CD4-positive, CD25-positive, alpha-beta regulatory T cell (primary cell): ENCODE results near the gene MCOLN2. TPM values are rescaled to one million over a fixed set of nuclear protein-coding genes. Genes with fewer than 3 reads are reported as not detected.
"Not testable (repeated sequence)": the region's sequence is repeated elsewhere in the genome, so short reads cannot be mapped to it uniquely, and the experiment has no call there.

Experiments used
- ATAC-seq, 2 donors: fragments of 150-1000 bp; cut with Tn5 transposase; one replicate each; pipeline ENCODE4 v1.10.0; 2021; ENCODE audit warnings: low read depth in 2 of 2, moderate number of reproducible peaks in 2 of 2, moderate library complexity in 1 of 2
- DNase-seq, 3 donors: peaks; one replicate each; pipeline versions ENCODE4 v3.0.0 to v3.0.0-alpha.2; 2012 to 2022; ENCODE audit warnings: mixed read lengths in 1 of 3
- H3K27ac ChIP-seq: one replicate; pipeline ENCODE4 v1.7.0; 2013; ENCODE audit warnings: mild to moderate bottlenecking, low read length; ENCODE audit not compliant: insufficient read depth, poor library complexity, severe bottlenecking
- H3K27me3 ChIP-seq: one replicate; pipeline ENCODE4 v1.7.0; 2013; ENCODE audit warnings: low read length; ENCODE audit not compliant: control insufficient read depth, insufficient read depth
- H3K36me3 ChIP-seq: one replicate; pipeline ENCODE4 v1.7.0; 2013; ENCODE audit warnings: mild to moderate bottlenecking, low read length, moderate library complexity; ENCODE audit not compliant: control insufficient read depth, insufficient read depth
- H3K4me1 ChIP-seq: 2 replicates; pipeline ENCODE4 v1.7.0; 2013; ENCODE audit warnings: mild to moderate bottlenecking, low read length; ENCODE audit not compliant: insufficient read depth, control insufficient read depth, poor library complexity, severe bottlenecking
- H3K4me3 ChIP-seq: one replicate; pipeline ENCODE4 v1.7.0; 2013; ENCODE audit warnings: low read depth, mild to moderate bottlenecking, low read length, moderate library complexity
- H3K9me3 ChIP-seq, 2 experiments: 1 replicate in 1 of 2; 2 replicates in 1 of 2; pipeline ENCODE4 v1.7.0; 2013; ENCODE audit warnings: low read length in 2 of 2, mild to moderate bottlenecking in 1 of 2, moderate library complexity in 1 of 2; ENCODE audit not compliant: control insufficient read depth in 2 of 2
- H3K27ac Mint-ChIP-seq, 3 donors: one replicate each; pipeline ENCODE4 v1.8.0; 2020 to 2022; ENCODE audit warnings: mild to moderate bottlenecking in 3 of 3, mixed read lengths in 3 of 3, moderate library complexity in 2 of 3
- H3K27me3 Mint-ChIP-seq: one replicate; pipeline ENCODE4 v1.8.0; 2022; ENCODE audit warnings: mild to moderate bottlenecking, mixed read lengths
- H3K36me3 Mint-ChIP-seq: one replicate; pipeline ENCODE4 v1.8.0; 2020; ENCODE audit warnings: mixed read lengths
- H3K4me1 Mint-ChIP-seq, 4 donors: one replicate each; pipeline ENCODE4 v1.8.0; 2020 to 2022; ENCODE audit warnings: mixed read lengths in 4 of 4, mild to moderate bottlenecking in 1 of 4
- H3K4me3 Mint-ChIP-seq, 4 donors: one replicate each; pipeline ENCODE4 v1.8.0; 2020 to 2022; ENCODE audit warnings: mild to moderate bottlenecking in 4 of 4, mixed read lengths in 4 of 4, moderate library complexity in 3 of 4
- H3K9me3 Mint-ChIP-seq, 7 donors: one replicate each; pipeline ENCODE4 v1.8.0; 2020 to 2022; ENCODE audit warnings: mixed read lengths in 7 of 7, mild to moderate bottlenecking in 3 of 7, moderate library complexity in 2 of 7
- polyA plus RNA-seq, 4 donors: library from polyadenylated mRNA; unstranded; fragments of 300-500 nt; fragmentation: Illumina TruSeq; gene quantifications; one replicate each; pipeline ENCODE4 v1.2.3, GENCODE V29; 2021
- total RNA-seq: library from RNA; stranded (reverse); gene quantifications from one replicate; pipeline ENCODE4 v1.2.3, GENCODE V29; 2022

MCOLN2 gene
- total and polyA plus RNA-seq, 5 donors from 2014 or later: 0.47 to 6.4 (median 0.65) TPM; not detected in 1

GRCh38 chr1:85025940-85026339 lies 29.0 kb upstream of the MCOLN2 start:
- DNase-seq (no peak), ATAC-seq (no peak)
- no peaks in the 10 kb centered on the region for H3K36me3 Mint-ChIP-seq
- H3K4me3 Mint-ChIP-seq: no peak overlapping the region
- no peak overlapping the region for H3K27ac Mint-ChIP-seq
- Histone ChIP-seq H3K27ac (no peak overlapping the region), H3K36me3 (no peaks in the 10 kb centered on the region), H3K4me1 (no peaks in the 10 kb centered on the region), H3K4me3 (no peak overlapping the region), H3K27me3 (no peaks in the 10 kb centered on the region), H3K9me3 (no peaks in the 10 kb centered on the region)
- H3K9me3 Mint-ChIP-seq: no peaks in the 10 kb centered on the region
- peaks cover 4% of the 10 kb centered on the region for H3K27me3 Mint-ChIP-seq
- peaks cover 0 to 9% (median under 1%) of the 10 kb centered on the region in 4 donors for H3K4me1 Mint-ChIP-seq

- H3K4me3 ChIP-seq: no peak overlapping the region
- H3K27me3 ChIP-seq: no peaks in the 10 kb centered on the region
- Mint-ChIP-seq H3K27ac (no peak overlapping the region), H3K27me3 (peaks cover 8% of the 10 kb centered on the region), H3K4me1 (peaks cover 0 to 9% (median under 1%) of the 10 kb centered on the region in 4 donors), H3K9me3 (no peaks in the 10 kb centered on the region), H3K36me3 (no peaks in the 10 kb centered on the region), H3K4me3 (no peak overlapping the region)
- ATAC-seq (no peak), DNase-seq (no peak)
- no peak overlapping the region for H3K27ac ChIP-seq
- H3K4me1 ChIP-seq: no peaks in the 10 kb centered on the region
- no peaks in the 10 kb centered on the region for H3K9me3 ChIP-seq
- H3K36me3 ChIP-seq: no peaks in the 10 kb centered on the region
Measured at GRCh38 chr1:85024736-85025135, 27.8 kb upstream of the MCOLN2 start.

DNA sequence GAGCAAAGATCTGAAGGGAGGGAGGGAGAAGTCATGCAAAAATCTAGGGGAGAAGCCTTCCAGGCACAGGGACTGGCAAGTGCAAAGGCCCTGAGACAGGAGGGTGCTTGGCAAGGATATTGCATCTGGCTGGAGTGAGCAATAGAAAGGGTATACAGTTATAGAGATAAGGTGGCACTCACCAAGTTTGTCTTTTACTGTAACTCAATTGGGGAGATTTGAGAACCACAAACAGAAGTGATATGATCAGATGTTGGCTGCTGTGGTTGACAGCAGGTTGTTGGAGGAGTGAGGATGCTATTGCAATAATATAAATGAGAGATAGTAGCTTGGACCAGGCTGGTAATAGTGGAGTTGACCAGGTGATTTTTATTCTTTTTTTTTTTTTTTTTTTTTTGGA lies 25.8 kb upstream of the MCOLN2 start:
- Mint-ChIP-seq H3K4me3 (no peak overlapping the region), H3K36me3 (no peaks in the 10 kb centered on the region), H3K9me3 (no peaks in the 10 kb centered on the region), H3K27ac (no peak overlapping the region), H3K27me3 (peaks cover 8% of the 10 kb centered on the region), H3K4me1 (peaks cover 0 to 6% (median under 1%) of the 10 kb centered on the region in 4 donors)
- H3K9me3 ChIP-seq: no peaks in the 10 kb centered on the region
- H3K4me3 ChIP-seq: no peak overlapping the region
- no peak overlapping the region for H3K27ac ChIP-seq
- ATAC-seq (no peak), DNase-seq (no peak)
- H3K4me1 ChIP-seq: no peaks in the 10 kb centered on the region
- no peaks in the 10 kb centered on the region for H3K36me3 ChIP-seq
- H3K27me3 ChIP-seq: no peaks in the 10 kb centered on the region

GRCh38 chr1:85019994-85020393 lies 23.1 kb upstream of the MCOLN2 start:
- no peaks in the 10 kb centered on the region for H3K36me3 ChIP-seq
- H3K4me1 ChIP-seq: no peaks in the 10 kb centered on the region
- DNase-seq: no peak
- Mint-ChIP-seq H3K9me3 (no peaks in the 10 kb centered on the region), H3K4me1 (no peaks in the 10 kb centered on the region), H3K4me3 (no peak overlapping the region), H3K27ac (no peak overlapping the region), H3K36me3 (no peaks in the 10 kb centered on the region), H3K27me3 (peaks cover 18% of the 10 kb centered on the region)
- H3K9me3 ChIP-seq: no peaks in the 10 kb centered on the region
- no peaks in the 10 kb centered on the region for H3K27me3 ChIP-seq
- no peak overlapping the region for H3K4me3 ChIP-seq
- ATAC-seq: no peak
- no peak overlapping the region for H3K27ac ChIP-seq

DNA sequence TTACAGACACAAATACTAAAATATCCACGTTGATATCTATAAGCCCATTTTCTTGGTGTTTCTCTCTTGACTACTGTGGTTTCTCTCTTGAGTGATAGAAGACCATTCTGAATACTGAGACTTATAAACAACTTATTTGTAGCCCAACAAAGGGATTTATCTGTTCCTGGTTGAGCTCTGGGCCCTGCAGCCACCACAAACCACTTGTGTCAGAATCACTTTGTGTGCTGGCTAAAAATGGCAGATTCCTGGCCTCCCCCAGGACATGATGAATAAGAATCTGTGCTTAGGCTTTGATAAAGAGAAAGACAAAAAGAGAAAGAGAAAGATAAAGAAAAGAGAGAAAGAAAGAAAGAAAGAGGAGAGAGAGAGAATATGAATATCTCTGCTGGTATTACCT lies 18.9 kb upstream of the MCOLN2 start:
- Histone ChIP-seq H3K36me3 (no peaks in the 10 kb centered on the region), H3K4me1 (no peaks in the 10 kb centered on the region), H3K4me3 (no peak overlapping the region), H3K27me3 (no peaks in the 10 kb centered on the region), H3K9me3 (no peaks in the 10 kb centered on the region), H3K27ac (no peak overlapping the region)
- ATAC-seq (no peak), DNase-seq (no peak)
- peaks cover 32% of the 10 kb centered on the region for H3K27me3 Mint-ChIP-seq
- H3K27ac Mint-ChIP-seq: no peak overlapping the region
- peaks cover 0 to 1% (median 0%) of the 10 kb centered on the region in 7 donors for H3K9me3 Mint-ChIP-seq
- H3K36me3 Mint-ChIP-seq: no peaks in the 10 kb centered on the region
- H3K4me3 Mint-ChIP-seq: no peak overlapping the region
- H3K4me1 Mint-ChIP-seq: no peaks in the 10 kb centered on the region

- H3K4me3 Mint-ChIP-seq: peak overlapping the region in 1 of 4 donors; percentile 64
- peak in 2 of 3 donors; percentile 16 to 68 for DNase-seq
- peaks cover 4 to 33% (median 10%) of the 10 kb centered on the region in 7 donors for H3K9me3 Mint-ChIP-seq
- H3K4me3 ChIP-seq, ATAC-seq, H3K36me3 Mint-ChIP-seq, H3K36me3 ChIP-seq, H3K9me3 ChIP-seq, H3K4me1 Mint-ChIP-seq, H3K27ac ChIP-seq, H3K4me1 ChIP-seq: not testable (repeated sequence)
- peaks cover 13% of the 10 kb centered on the region for H3K27me3 ChIP-seq
- H3K27ac Mint-ChIP-seq: peak overlapping the region in 1 of 3 donors; percentile 67
- H3K27me3 Mint-ChIP-seq: peaks cover 42% of the 10 kb centered on the region
Measured at GRCh38 chr1:85005641-85006040, 8.7 kb upstream of the MCOLN2 start.

DNA sequence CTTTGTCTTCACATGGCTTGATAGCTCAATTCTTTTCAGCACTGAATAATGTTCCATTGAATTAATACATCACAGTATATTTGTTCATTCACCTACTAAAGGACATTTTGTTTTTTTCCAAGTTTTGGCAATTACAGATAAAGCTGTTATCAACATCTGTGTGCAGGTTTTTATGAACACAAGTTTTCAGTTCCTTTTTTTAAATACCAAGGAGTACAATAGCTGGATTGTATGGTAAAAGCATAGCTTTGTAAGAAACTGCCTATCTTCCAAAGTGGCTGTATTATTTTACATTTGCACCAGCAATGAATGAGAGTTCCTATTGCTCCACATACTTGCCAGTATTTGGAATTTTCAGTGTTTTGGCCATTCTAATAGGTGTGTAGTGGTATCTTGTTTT lies 4.8 kb upstream of the MCOLN2 start:
- peaks cover 0 to 8% of the 10 kb centered on the region in 2 experiments for H3K9me3 ChIP-seq
- H3K4me1 Mint-ChIP-seq: peaks cover 6 to 22% (median 16%) of the 10 kb centered on the region in 4 donors
- no peak overlapping the region for H3K4me3 ChIP-seq
- DNase-seq (no peak), ATAC-seq (no peak)
- peaks cover 14% of the 10 kb centered on the region for H3K4me1 ChIP-seq
- H3K27ac ChIP-seq: no peak overlapping the region
- peaks cover 1% of the 10 kb centered on the region for H3K36me3 Mint-ChIP-seq
- H3K4me3 Mint-ChIP-seq: no peak overlapping the region
- no peak overlapping the region for H3K27ac Mint-ChIP-seq
- peaks cover 4 to 28% (median 7%) of the 10 kb centered on the region in 7 donors for H3K9me3 Mint-ChIP-seq
- peaks cover 28% of the 10 kb centered on the region for H3K27me3 ChIP-seq
- peaks cover 63% of the 10 kb centered on the region for H3K27me3 Mint-ChIP-seq
- no peaks in the 10 kb centered on the region for H3K36me3 ChIP-seq

- no peaks in the 10 kb centered on the region for H3K36me3 Mint-ChIP-seq
- Histone ChIP-seq H3K27ac (no peak overlapping the region), H3K27me3 (peaks cover 34% of the 10 kb centered on the region), H3K36me3 (no peaks in the 10 kb centered on the region), H3K9me3 (no peaks in the 10 kb centered on the region), H3K4me3 (no peak overlapping the region), H3K4me1 (peaks cover 18% of the 10 kb centered on the region)
- H3K4me3 Mint-ChIP-seq: peak overlapping the region in 3 of 4 donors; percentile 49 to 89 (median 70)
- no peak overlapping the region for H3K27ac Mint-ChIP-seq
- H3K4me1 Mint-ChIP-seq: peaks cover 0 to 18% (median 13%) of the 10 kb centered on the region in 4 donors
- H3K27me3 Mint-ChIP-seq: peaks cover 68% of the 10 kb centered on the region
- ATAC-seq (peak; percentile 47 to 70), DNase-seq (peak in 2 of 3 donors; percentile 12 to 42)
- peaks cover 0 to 12% (median 0%) of the 10 kb centered on the region in 7 donors for H3K9me3 Mint-ChIP-seq
Measured at GRCh38 chr1:84998642-84999280, 1.8 kb upstream of the MCOLN2 start.
